Cardiac muscle cell (in vitro differentiated cells and primary cell): ENCODE data around the gene HDDC2. TPM values are rescaled to one million over a fixed set of nuclear protein-coding genes. Genes with fewer than 3 reads are reported as not detected.
A peak's percentile ranks its signal among the peaks of the same experiment; 100 is the strongest.

Experiments
- DNase-seq, 2 donors: peaks; one replicate each; pipeline versions ENCODE4 v3.0.0 to v3.0.0-alpha.2; 2010 to 2017; ENCODE audit warnings: low read depth in 1 of 2, low spot score in 1 of 2
- H3K27ac ChIP-seq: fragments of 200-600 bp; sonication (generic); 2 replicates; pipeline ENCODE4 v1.5.1; 2016
- H3K27me3 ChIP-seq: fragments of 200-600 bp; sonication (generic); 2 replicates; pipeline ENCODE4 v1.6.0; 2016; ENCODE audit warnings: control low read depth
- H3K36me3 ChIP-seq: fragments of 200-600 bp; sonication (generic); 2 replicates; pipeline ENCODE4 v1.5.1; 2016; ENCODE audit warnings: control low read depth
- H3K4me1 ChIP-seq: fragments of 200-600 bp; sonication (generic); 2 replicates; pipeline ENCODE4 v1.8.1; 2017; ENCODE audit warnings: low read depth, mild to moderate bottlenecking, mixed run types
- H3K4me3 ChIP-seq: fragments of 200-600 bp; sonication (generic); 2 replicates; pipeline ENCODE4 v1.5.1; 2016; ENCODE audit warnings: mild to moderate bottlenecking
- H3K9me3 ChIP-seq: fragments of 200-600 bp; sonication (generic); 2 replicates; pipeline ENCODE4 v1.5.1; 2017; ENCODE audit warnings: low read depth, mild to moderate bottlenecking, control low read depth
- CTCF ChIP-seq: IDR thresholded peaks from 2 replicates; pipeline ENCODE4 v1.5.1; 2012; ENCODE audit warnings: low read depth, mild to moderate bottlenecking, low read length
- polyA plus RNA-seq: library from polyadenylated mRNA; unstranded; fragments of >200 nt; fragmentation: Nextera tagmentation; extraction: Ambion mirVana; gene quantifications from 2 replicates; pipeline ENCODE4 v1.2.1, GENCODE V29; 2016
- total RNA-seq: library from RNA; depleted of rRNA; stranded (reverse); fragments of >200 nt; gene quantifications from 2 replicates; pipeline ENCODE4 v1.2.3, GENCODE V29; 2016

HDDC2 gene
- total and polyA plus RNA-seq, 2 experiments from 2014 or later, result 107 to 169 TPM

GRCh38 chr6:125323376-125323775 is 21.6 kb upstream of the HDDC2 start:
- Histone ChIP-seq H3K27ac (no peak overlapping the region), H3K36me3 (no peaks in the 10 kb centered on the region), H3K4me3 (no peak overlapping the region), H3K4me1 (no peaks in the 10 kb centered on the region), H3K9me3 (no peaks in the 10 kb centered on the region), H3K27me3 (no peaks in the 10 kb centered on the region)
- no peak for DNase-seq
- no peak for TF ChIP-seq CTCF

GRCh38 chr6:125316621-125317020 is 14.9 kb upstream of the HDDC2 start:
- H3K36me3 ChIP-seq, result no peaks in the 10 kb centered on the region
- no peaks in the 10 kb centered on the region for H3K9me3 ChIP-seq
- H3K4me3 ChIP-seq, result no peak overlapping the region
- TF ChIP-seq CTCF, result no peak
- no peak overlapping the region for H3K27ac ChIP-seq
- DNase-seq, result peak in 1 of 2 donors; percentile 15
- peaks cover 20% of the 10 kb centered on the region for H3K4me1 ChIP-seq
- H3K27me3 ChIP-seq, result no peaks in the 10 kb centered on the region

- Histone ChIP-seq H3K4me1 (peaks cover 20% of the 10 kb centered on the region), H3K4me3 (no peak overlapping the region), H3K9me3 (no peaks in the 10 kb centered on the region), H3K27ac (no peak overlapping the region), H3K27me3 (no peaks in the 10 kb centered on the region), H3K36me3 (no peaks in the 10 kb centered on the region)
- DNase-seq, result no peak
- TF ChIP-seq CTCF, result no peak
Measured at GRCh38 chr6:125315548-125315947, 13.8 kb upstream of the HDDC2 start.

- peaks cover 20% of the 10 kb centered on the region for H3K4me1 ChIP-seq
- H3K27ac ChIP-seq, result no peak overlapping the region
- no peaks in the 10 kb centered on the region for H3K9me3 ChIP-seq
- TF ChIP-seq CTCF, result peak; percentile 91
- peak; percentile 80 to 81 for DNase-seq
- H3K27me3 ChIP-seq, result no peaks in the 10 kb centered on the region
- no peaks in the 10 kb centered on the region for H3K36me3 ChIP-seq
- H3K4me3 ChIP-seq, result no peak overlapping the region
Measured at GRCh38 chr6:125314009-125314581, 12.3 kb upstream of the HDDC2 start.

- DNase-seq, result peak in 1 of 2 donors; percentile 5
- TF ChIP-seq CTCF, result no peak
- Histone ChIP-seq H3K9me3 (no peaks in the 10 kb centered on the region), H3K27ac (no peak overlapping the region), H3K27me3 (no peaks in the 10 kb centered on the region), H3K4me3 (no peak overlapping the region), H3K4me1 (peaks cover 20% of the 10 kb centered on the region), H3K36me3 (no peaks in the 10 kb centered on the region)
Measured at GRCh38 chr6:125312950-125313349, 11.2 kb upstream of the HDDC2 start.
